Lower leg skin (tissue), 4 donors: ENCODE data around the gene PLA2G2F. TPM values are rescaled to one million over a fixed set of nuclear protein-coding genes. Genes with fewer than 3 reads are reported as not detected.
A peak's percentile ranks its signal among the peaks of the same experiment; 100 is the strongest.

Source experiments
- DNase-seq, 2 donors: peaks; one replicate each; pipeline ENCODE4 v3.0.0-alpha.2; 2019; ENCODE audit warnings: low spot score in 2 of 2
- H3K4me3 ChIP-seq: fragments of 200-600 bp; sonication (generic); 2 replicates; pipeline ENCODE4 v1.5.1; 2017; ENCODE audit warnings: mild to moderate bottlenecking, low read depth; ENCODE audit not compliant: poor library complexity, severe bottlenecking
- CTCF ChIP-seq, 3 donors: fragments of 450-650 bp; IDR thresholded peaks; one replicate each; pipeline ENCODE4 v1.5.1; 2016; ENCODE audit warnings: antibody characterized with exemption in 3 of 3, mild to moderate bottlenecking in 3 of 3, moderate library complexity in 2 of 3
- POLR2A ChIP-seq, 2 donors: fragments of 450-650 bp; IDR thresholded peaks; one replicate each; pipeline ENCODE4 v1.6.1; 2016 to 2017; ENCODE audit warnings: antibody characterized with exemption in 2 of 2, mild to moderate bottlenecking in 1 of 2, moderate library complexity in 1 of 2
- WGBS, 2 donors: methylation state at CpG; one replicate each; pipeline ENCODE4 v1.1.5; 2018; 5-methylcytosine and 5-hydroxymethylcytosine counted together
- intact Hi-C: fragments of 100-400 bp; cut with DNase I; formaldehyde crosslinking; loops from one replicate; pipeline ENCODE4 v1.15.0; 2023; ENCODE audit warnings: low total_unique reads
- total RNA-seq, 4 donors: library from RNA; depleted of rRNA; stranded (reverse); fragments of >200 nt; gene quantifications; one replicate each; pipeline ENCODE4 v1.1.0, GENCODE V29; 2016

The PLA2G2F gene
- total RNA-seq, 4 donors from 2014 or later, result 19.9 to 29.0 (median 24.6) TPM

DNA sequence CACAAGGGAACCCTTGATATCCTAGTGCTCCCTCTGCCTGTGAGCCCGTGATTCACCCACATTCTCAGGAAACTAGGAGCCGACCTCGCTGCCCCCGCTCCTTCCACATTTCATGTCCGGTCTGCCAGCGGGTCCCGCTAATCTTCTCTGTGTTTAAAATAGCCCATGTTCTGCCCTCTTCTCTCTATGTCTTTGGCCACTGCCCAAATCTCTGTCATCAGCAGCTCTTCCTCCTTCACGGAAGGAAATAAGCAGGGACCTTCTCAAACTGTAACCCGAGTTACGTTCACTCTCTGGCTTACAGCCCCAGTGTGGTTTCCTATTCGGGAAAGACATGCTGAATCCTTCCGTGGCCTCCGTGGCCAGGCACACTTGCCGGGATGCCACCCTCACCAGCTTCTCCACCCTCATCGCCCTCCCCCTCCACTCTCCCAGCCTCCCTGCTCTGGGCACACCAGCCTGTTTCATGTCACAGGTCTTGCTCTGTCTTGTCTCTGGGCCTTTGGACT, 25.6 kb downstream of the PLA2G2F start:
- DNase-seq, result peak in 1 of 2 donors; percentile 52
- H3K4me3 ChIP-seq, result no peak overlapping the region
- TF ChIP-seq CTCF (IDR thresholded peaks at IDR 0.05), result no peak
- no peak for TF ChIP-seq POLR2A (IDR thresholded peaks at IDR 0.05)
- intact Hi-C loops, result no loop called here
- WGBS, 2 donors, result 63 to 73% methylated on average over 15 of the region's 15 CpGs

DNA sequence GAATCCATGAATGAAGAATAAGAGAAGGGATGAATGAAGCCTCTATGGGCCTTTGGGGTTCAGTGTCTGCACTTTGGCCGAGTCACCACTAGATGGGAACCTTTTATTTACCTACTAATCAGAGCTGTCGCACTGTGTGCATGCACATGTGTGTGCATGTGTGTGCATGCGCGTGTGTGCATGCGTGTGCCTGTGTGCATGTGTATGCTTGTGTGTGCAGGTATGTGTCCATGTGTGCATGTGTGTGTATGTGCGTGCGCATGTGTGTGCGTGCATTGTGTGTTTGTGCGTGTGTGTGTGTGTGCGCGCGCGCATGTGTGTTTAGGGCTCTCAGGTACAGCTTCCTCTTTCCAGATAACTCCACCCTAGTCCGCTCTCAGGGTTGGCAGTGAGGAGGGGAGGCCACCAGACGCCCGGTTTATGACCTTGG, 26.4 kb downstream of the PLA2G2F start:
- 77 to 83% methylated on average over 16 of the region's 16 CpGs for WGBS, 2 donors
- intact Hi-C loops, result no loop called here
- H3K4me3 ChIP-seq, result no peak overlapping the region
- TF ChIP-seq POLR2A (IDR thresholded peaks at IDR 0.05), result no peak
- no peak for TF ChIP-seq CTCF (IDR thresholded peaks at IDR 0.05)
- DNase-seq, result no peak

GRCh38 chr1:20166051-20166450, 26.9 kb downstream of the PLA2G2F start:
- 35 to 44% methylated on average over 17 of the region's 17 CpGs for WGBS, 2 donors
- H3K4me3 ChIP-seq, result no peak overlapping the region
- intact Hi-C loops, result no loop called here
- DNase-seq, result no peak
- no peak for TF ChIP-seq POLR2A (IDR thresholded peaks at IDR 0.05)
- TF ChIP-seq CTCF (IDR thresholded peaks at IDR 0.05), result no peak

DNA sequence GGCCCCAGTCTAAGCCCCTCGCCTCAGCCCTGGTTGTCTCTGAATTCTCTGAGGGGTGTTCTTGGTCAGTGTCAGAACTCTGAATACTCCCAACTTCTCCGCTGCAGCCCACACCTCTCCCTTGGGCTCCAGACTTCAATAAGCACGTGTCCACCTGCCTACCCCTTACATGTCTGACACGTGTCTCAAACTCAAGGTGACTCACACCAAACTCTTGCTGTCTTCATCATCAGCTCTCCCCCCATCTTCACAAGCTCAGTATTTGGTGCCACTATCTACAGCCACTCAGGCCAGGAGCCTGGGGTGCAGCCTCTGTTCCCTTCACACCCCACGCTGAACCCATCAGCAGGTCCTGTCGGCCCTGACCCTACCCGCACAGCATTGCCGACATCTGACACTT, 28.0 kb downstream of the PLA2G2F start:
- intact Hi-C loops, result no loop called here
- 81 to 86% methylated on average over 8 of the region's 8 CpGs for WGBS, 2 donors
- DNase-seq, result no peak

GRCh38 chr1:20168564-20169491, 29.7 kb downstream of the PLA2G2F start:
- WGBS, 2 donors, result 66 to 76% methylated on average over 9 of the region's 9 CpGs
- TF ChIP-seq CTCF (IDR thresholded peaks at IDR 0.05), result no peak
- no peak for TF ChIP-seq POLR2A (IDR thresholded peaks at IDR 0.05)
- no peak for DNase-seq
- no peak overlapping the region for H3K4me3 ChIP-seq
- intact Hi-C loops, result no loop called here

More for the DNA sequence above, 28.0 kb downstream of the PLA2G2F start:
- H3K4me3 ChIP-seq, result no peak overlapping the region
- TF ChIP-seq CTCF (IDR thresholded peaks at IDR 0.05) (no peak), POLR2A (IDR thresholded peaks at IDR 0.05) (no peak)
